Effector CD8-positive, alpha-beta T cell (primary cell): Measurements from ENCODE around the gene HOXA4.
A peak's percentile ranks its signal among the peaks of the same experiment; 100 is the strongest.

Source experiments
- DNase-seq: peaks from one replicate; lab custom pipeline; 2025; lab: John Stamatoyannopoulos, UW
- total RNA-seq, 4 experiments: gene quantifications; one replicate each; lab custom pipeline; 2026; lab: John Stamatoyannopoulos, UW

Gene HOXA4
- 0 to 0.12 (median 0) reads per million in 4 experiments for total RNA-seq

DNA sequence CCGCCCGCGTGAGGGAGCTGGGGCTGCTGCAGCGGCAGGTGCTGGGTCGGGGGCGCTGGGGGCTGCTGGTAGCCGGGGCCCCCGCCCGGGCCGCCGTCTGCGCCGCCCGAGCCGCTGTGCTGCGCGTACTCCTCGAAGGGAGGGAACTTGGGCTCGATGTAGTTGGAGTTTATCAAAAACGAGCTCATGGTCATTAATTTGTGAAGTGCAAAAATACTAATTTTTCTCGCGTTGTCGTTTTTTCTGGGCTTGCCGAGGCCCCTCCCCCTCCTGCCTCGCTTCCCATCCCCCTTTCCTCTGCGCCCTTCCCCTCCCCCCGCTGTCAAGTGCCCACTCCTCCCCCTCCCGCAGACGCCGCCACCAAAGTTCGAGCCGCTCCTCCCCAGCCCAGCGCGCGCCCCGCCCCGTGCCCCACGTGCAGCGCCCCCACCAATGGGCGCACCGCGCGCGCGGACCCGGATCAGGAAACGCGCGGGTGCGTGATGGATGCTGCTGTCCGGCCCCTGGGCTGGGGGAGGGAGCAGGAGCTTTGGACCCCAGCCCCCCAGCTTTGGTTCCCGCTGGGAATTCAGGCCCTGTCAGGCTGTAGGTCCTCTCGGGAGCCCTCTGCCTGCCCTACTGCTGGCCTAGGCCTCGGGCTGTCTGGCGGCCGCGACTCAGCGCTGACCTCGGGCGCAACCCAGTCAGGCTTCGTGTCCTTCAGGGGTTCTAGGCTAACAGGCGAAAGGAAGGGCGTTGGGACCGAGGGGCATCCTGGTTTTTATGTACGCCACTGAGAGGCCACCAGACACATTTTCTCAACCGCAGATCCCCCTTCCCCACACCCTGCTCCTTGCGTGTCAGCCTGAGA is at the start of gene HOXA4:
TSS of gene HOXA4 (minus strand) at position 218 of the 850 bp plus-strand sequence. CDS start at position 194, 24 bp downstream.
- peak; percentile 69 for DNase-seq

GRCh38 chr7:27179503-27180430 is 49.2 kb upstream of the HOXA4 start:
- peak; percentile 46 for DNase-seq

DNA sequence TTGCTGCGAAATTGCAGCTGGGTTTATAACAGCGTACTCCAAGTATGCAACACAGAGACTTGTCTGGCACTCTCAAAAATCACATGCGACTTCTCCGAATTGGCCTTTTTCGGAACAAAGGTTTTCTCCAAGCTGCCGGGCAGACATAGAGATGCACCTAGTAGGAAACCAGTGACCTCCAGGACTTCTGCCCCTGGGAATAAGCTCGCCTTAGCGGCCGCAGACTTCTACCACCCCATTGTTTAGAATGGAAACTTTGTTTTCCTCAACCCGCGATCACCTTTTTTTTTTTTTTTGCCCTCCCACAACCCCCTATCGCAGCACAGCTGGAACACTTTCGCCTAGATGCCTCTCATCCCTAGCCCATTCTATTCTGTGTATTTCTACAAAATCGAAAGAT is 48.5 kb upstream of the HOXA4 start:
- DNase-seq: no peak

GRCh38 chr7:27178366-27178765 is 47.8 kb upstream of the HOXA4 start:
- DNase-seq: no peak

DNA sequence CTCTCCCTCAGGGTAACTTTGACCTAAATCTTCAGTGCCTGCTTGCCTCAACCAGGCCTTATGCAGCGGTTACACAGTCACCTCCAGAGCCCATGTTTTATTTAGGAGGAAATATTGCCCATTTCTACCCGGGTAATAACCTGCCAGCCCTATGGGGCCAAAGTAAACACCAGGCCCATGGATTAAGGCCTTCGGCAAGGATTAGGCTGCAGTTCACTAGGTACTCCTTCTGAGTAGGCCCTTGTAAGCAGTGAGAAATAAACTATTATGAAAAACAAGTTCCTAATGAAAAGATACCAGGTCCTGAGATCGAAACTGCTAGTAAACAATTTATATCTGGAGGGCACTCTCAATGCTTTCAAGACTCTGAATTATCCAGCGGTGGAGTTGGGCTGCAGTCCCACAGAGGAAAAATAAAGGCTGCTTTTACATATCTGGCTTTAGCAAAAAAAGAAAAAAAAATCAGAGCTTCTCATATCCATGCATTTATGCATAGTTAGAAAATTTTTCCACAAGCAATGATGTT is 47.3 kb upstream of the HOXA4 start:
- DNase-seq: no peak

DNA sequence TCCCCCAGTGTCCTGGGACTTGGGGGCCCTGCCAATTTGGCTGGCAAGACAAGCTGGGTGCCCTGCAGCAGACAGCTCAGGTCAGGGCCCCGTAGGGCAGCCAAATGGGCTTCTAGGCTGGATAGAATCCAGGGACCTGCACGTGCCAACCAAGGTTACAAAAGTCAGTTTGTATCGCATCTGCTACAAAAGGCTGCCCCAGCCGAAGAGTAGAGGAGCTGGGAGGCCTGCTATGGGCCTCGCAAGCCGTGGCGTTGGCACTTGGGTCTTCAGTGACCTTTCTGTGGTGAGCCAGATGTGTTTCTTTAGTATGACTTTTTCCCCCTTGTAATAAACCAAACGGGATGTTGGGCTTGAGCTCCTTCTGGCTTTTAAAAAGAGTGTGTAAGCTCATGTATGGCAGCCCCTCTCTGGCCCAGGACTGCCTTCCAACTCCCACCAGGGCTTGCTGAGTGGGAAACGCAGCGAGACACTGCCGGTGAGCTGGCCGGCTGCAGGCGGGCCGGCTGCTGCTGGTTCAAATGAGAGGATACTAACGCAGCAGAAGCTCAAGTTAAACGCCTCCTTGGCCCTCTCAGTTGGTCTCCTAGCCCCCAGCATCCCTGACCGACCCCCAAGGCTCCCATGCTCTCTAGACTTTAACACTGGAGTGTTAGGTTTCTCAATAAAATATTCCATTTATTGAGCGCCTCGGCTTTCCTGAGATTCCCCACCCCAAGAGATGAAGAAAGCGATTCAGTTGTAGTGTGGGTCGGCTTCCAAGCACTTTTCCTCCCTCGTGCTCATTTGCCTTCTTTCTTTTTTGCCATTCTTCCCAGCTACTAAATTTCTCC is 46.6 kb upstream of the HOXA4 start:
- no peak for DNase-seq

DNA sequence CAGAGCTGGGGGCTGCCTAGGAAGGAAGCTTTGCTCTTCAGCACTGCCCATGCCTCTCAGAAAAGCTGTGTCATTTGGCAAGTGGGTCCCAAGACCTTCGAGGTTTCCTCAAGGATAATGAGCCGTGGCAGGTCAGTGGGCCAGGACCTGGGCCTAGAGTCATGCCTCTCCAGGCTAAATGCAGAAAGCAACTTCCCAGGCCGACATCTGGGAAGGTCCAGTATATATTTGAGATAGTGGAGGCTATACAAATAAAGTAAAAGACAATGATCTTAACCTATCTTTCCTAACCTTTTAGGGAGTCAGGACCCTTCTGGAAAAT is 45.9 kb upstream of the HOXA4 start:
- no peak for DNase-seq

GRCh38 chr7:27175626-27176523 is 45.3 kb upstream of the HOXA4 start:
- no peak for DNase-seq

DNA sequence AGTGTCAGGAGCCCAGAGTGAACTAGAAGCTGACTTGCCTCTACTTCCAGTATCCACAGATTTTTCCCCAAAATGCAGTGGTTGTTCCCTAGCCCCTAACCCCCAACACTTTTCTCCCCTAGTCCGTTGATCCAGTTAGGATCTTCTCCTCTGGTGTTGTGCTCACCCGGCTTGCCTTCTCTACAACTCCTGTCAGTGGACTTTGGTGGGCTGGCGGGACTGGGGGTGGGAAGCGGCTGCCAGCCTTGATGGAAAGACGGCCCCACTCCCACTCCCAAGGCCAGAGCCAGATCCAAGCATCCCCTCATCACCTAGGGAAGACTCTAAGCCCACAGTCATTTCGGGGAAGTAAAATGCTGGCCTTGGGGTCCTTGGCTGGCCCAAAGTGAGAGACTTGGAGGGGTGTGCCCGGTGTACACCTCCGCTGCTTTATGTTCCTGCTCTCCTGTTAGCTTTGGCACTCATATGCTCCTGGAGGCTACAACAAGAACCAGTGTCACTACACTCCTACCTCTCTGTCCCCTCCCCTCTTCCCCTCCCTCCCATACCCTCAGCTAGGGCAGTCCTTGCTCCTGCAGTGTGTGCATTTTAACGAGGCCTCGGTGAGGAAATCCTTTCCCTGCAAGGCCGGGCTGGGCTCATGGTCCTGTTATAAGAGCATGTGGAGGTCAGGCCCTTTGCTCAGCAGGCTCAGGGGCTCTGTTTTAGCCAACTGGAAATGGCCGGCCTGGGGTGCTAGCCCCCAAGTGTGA is 44.5 kb upstream of the HOXA4 start:
- no peak for DNase-seq

DNA sequence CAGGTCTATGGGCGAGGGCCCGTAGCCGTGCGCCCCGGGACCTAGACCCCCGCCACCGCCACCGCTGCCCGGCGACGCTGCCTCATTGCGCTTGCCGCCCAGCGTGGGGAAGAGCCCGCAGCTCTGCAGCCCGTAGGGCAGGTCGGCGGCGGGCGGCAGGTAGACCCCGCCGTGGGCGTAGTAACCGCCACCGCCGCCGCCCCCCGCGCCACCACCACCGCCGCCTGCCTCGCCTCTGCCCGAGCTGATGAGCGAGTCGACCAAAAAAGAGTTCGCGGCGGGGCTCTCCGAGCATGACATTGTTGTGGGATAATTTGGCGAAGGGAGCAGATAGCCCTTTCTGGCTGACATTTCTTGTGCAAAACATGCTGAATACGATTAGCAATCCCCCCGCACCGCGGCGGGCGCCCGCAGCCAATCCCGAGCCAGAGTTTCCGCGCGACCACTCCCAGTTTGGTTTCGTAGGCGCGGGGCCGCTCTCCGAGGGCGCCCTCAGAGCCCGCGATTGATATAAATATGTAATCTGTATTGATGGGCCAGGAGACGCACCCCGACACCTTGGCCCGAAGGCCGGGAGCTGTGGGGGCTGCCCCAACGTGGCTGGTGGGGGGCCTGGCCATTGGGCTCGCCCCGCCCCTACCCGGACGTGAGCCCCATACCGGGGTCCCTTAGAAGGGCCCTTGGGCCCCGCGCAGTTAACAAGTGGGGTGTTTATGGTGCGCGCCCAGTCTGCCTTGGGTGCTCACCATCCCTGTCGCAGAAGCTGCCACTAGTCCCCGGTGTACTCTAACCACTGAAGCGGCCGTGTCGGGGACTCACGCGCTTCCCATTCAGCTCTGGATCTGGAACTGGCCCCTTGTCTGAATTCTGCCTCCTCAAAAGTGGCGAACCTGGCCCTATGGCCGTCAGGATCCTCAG is 43.7 kb upstream of the HOXA4 start, which contains the start of gene HOXA10:
TSS of gene HOXA10 (minus strand) at position 365 of the 918 bp plus-strand sequence. CDS start at position 351, 14 bp downstream.
- DNase-seq: no peak

DNA sequence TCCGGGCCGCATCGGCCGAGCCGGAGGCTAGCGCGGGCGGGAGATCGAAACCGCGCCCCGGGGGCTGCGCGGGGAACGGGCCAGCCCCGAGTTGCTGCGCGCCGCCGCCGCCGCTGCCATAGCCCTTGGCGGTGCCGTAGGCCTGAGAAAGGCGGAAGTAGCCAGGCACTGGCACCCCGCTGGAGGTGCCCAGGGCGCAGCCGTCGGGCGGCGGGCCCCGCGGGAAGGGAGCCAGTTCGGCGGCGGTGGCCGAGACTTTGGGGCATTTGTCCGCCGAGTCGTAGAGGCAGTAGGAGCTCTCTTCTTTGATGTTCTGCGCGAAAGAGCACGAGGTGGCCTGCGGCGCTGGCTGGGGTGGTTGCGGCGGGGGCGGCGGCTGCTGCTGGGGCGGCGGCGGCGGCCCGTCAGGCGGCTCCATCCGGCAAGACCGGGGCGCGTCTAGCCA is 43.0 kb upstream of the HOXA4 start:
- DNase-seq: no peak

GRCh38 chr7:27172823-27173510 is 42.4 kb upstream of the HOXA4 start:
- DNase-seq: no peak

GRCh38 chr7:27172315-27172774 is 41.8 kb upstream of the HOXA4 start:
- no peak for DNase-seq

- DNase-seq: no peak
These were observed 41.2 kb upstream of the HOXA4 start for GRCh38 chr7:27171637-27172314.

DNA sequence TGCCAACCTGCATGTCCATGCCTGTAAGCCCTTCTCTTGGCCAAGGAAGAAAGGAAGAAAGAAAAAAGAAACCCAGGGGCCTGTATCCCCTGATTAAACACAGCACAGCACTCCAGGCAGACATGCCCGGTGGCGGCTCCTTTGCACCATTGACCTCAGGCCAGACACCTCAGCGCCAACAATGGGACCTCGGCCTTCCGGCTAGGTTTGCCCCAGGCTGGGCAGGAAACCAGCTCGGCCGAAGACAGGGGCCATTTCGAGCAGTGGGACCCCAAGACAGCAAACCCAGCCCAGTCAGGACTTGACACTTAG is 40.7 kb upstream of the HOXA4 start:
- DNase-seq: no peak

- no peak for DNase-seq
These were observed 40.1 kb upstream of the HOXA4 start for GRCh38 chr7:27170426-27171324.
